Hepatocyte (in vitro differentiated cells): ENCODE results near the gene USH2A. TPM values are rescaled to one million over a fixed set of nuclear protein-coding genes. Genes with fewer than 3 reads are reported as not detected.

Experiments used
- DNase-seq: peaks from one replicate; pipeline ENCODE4 v3.0.0-alpha.2; 2016; ENCODE audit warnings: low spot score
- H2AFZ ChIP-seq: fragments of 200-600 bp; sonication (generic); 2 replicates; pipeline ENCODE4 v1.6.0; 2016; ENCODE audit warnings: antibody characterized with exemption, mild to moderate bottlenecking
- H3K27ac ChIP-seq: fragments of 200-600 bp; sonication (generic); 2 replicates; pipeline ENCODE4 v1.5.1; 2016; ENCODE audit warnings: mild to moderate bottlenecking
- H3K27me3 ChIP-seq: fragments of 200-600 bp; sonication (generic); 2 replicates; pipeline ENCODE4 v1.6.1; 2016
- H3K36me3 ChIP-seq: fragments of 200-600 bp; sonication (generic); replicated peaks from 2 replicates; pipeline ENCODE4 v1.5.1; 2016; ENCODE audit warnings: low read depth; ENCODE audit not compliant: insufficient read depth
- H3K4me1 ChIP-seq: fragments of 200-600 bp; sonication (generic); 2 replicates; pipeline ENCODE4 v1.5.1; 2016; ENCODE audit warnings: mild to moderate bottlenecking, moderate library complexity; ENCODE audit not compliant: insufficient read depth
- H3K4me2 ChIP-seq: fragments of 200-600 bp; sonication (generic); 2 replicates; pipeline ENCODE4 v1.6.0; 2016
- H3K4me3 ChIP-seq: fragments of 200-600 bp; sonication (generic); 2 replicates; pipeline ENCODE4 v1.5.1; 2016; ENCODE audit warnings: mild to moderate bottlenecking
- H3K79me2 ChIP-seq: fragments of 200-600 bp; sonication (generic); 2 replicates; pipeline ENCODE4 v1.6.0; 2017; ENCODE audit warnings: mild to moderate bottlenecking
- H3K9me2 ChIP-seq: fragments of 200-600 bp; sonication (generic); replicated peaks from 2 replicates; pipeline ENCODE4 v1.6.0; 2017; ENCODE audit warnings: mild to moderate bottlenecking; ENCODE audit not compliant: insufficient read depth
- H3K9me3 ChIP-seq: fragments of 200-600 bp; sonication (generic); 2 replicates; pipeline ENCODE4 v1.5.1; 2016; ENCODE audit warnings: low read depth, mild to moderate bottlenecking
- H4K20me1 ChIP-seq: fragments of 200-600 bp; sonication (generic); 2 replicates; pipeline ENCODE4 v1.6.0; 2016; ENCODE audit warnings: mild to moderate bottlenecking; ENCODE audit not compliant: insufficient read depth, poor library complexity, severe bottlenecking
- EZH2 ChIP-seq: fragments of 200-600 bp; sonication (generic); IDR thresholded peaks from 2 replicates; pipeline ENCODE4 v1.6.1; 2016; ENCODE audit warnings: antibody characterized with exemption, mild to moderate bottlenecking, borderline replicate concordance
- EZH2phosphoT487 ChIP-seq: fragments of 200-600 bp; sonication (generic); IDR thresholded peaks from one replicate; pipeline ENCODE4 v1.6.1; 2018; ENCODE audit warnings: antibody characterized with exemption, mild to moderate bottlenecking, low read depth, moderate library complexity; ENCODE audit not compliant: unreplicated experiment, severe bottlenecking
- WGBS: methylation state at CpG from one replicate; pipeline ENCODE4 v1.1.6; 2016; ENCODE audit warnings: low lambda C conversion rate; ENCODE audit errors: missing lambda C conversion rate; 5-methylcytosine and 5-hydroxymethylcytosine counted together
- polyA plus RNA-seq: library from polyadenylated mRNA; unstranded; fragments of >200 nt; fragmentation: Nextera tagmentation; extraction: Ambion mirVana; gene quantifications from 2 replicates; pipeline ENCODE4 v1.2.1, GENCODE V29; 2016
- total RNA-seq: library from RNA; depleted of rRNA; stranded (reverse); fragments of >200 nt; gene quantifications from 2 replicates; pipeline ENCODE4 v1.2.3, GENCODE V29; 2014
- TF ChIP-seq, protein P1 (sequence below): fragments of 200-600 bp; sonication (generic); IDR thresholded peaks from 2 replicates; pipeline ENCODE4 v1.5.1; 2016; ENCODE audit warnings: antibody characterized with exemption, mild to moderate bottlenecking; ENCODE audit not compliant: poor library complexity

The USH2A gene
- total and polyA plus RNA-seq, 2 experiments from 2014 or later, result 0.07 TPM; not detected in 1

DNA sequence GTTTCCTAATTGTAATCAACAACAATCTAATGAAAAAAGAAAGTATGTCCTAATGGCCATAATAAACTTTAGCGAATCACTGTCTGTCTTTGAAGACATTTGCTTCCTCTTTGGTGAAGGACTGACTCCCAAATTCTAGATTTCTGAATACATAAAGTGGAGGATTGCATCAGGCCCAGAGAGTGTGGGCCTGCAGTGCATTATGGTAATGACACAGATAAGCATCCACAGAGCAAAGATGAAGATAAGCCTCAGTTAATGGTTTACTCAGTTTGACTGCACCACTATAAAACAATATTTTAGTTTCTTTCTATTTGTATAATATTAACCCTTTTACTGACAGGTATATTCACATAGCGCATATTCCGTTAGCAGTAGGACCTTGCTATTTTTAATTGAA lies 490.7 kb downstream of the USH2A start:
- Histone ChIP-seq H3K4me2 (no peak overlapping the region), H3K27me3 (no peaks in the 10 kb centered on the region), H3K36me3 (no peaks in the 10 kb centered on the region), H3K27ac (peak overlapping the region; percentile 22), H2AFZ (no peak overlapping the region), H3K4me1 (no peaks in the 10 kb centered on the region), H3K4me3 (no peak overlapping the region), H3K79me2 (no peaks in the 10 kb centered on the region), H3K9me3 (no peaks in the 10 kb centered on the region), H3K9me2 (no peaks in the 10 kb centered on the region), H4K20me1 (no peaks in the 10 kb centered on the region)
- peak; percentile 10 for DNase-seq
- 53% methylated on average over 3 of the region's 3 CpGs for WGBS
- no peak for TF ChIP-seq EZH2phosphoT487
- no peak for TF ChIP-seq EZH2
- TF ChIP-seq, protein P1, sequence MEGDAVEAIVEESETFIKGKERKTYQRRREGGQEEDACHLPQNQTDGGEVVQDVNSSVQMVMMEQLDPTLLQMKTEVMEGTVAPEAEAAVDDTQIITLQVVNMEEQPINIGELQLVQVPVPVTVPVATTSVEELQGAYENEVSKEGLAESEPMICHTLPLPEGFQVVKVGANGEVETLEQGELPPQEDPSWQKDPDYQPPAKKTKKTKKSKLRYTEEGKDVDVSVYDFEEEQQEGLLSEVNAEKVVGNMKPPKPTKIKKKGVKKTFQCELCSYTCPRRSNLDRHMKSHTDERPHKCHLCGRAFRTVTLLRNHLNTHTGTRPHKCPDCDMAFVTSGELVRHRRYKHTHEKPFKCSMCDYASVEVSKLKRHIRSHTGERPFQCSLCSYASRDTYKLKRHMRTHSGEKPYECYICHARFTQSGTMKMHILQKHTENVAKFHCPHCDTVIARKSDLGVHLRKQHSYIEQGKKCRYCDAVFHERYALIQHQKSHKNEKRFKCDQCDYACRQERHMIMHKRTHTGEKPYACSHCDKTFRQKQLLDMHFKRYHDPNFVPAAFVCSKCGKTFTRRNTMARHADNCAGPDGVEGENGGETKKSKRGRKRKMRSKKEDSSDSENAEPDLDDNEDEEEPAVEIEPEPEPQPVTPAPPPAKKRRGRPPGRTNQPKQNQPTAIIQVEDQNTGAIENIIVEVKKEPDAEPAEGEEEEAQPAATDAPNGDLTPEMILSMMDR, result no peak

DNA sequence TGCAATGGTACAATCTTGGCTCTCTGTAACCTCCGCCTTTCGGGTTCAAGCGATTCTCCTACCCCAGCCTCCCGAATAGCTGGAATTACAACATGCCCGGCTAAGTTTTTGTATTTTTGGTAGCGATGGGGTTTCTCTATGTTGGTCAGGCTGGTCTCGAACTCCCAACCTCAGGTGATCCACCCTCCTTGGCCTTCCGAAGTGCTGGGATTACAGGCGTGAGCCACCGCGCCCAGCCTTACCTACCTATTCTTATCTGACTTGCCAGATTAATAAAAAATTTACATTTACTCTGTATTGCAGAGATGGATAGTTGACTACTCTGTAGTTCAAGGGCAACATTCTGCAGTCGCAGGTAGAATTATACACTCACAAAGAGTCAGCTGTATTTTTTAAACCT lies 496.6 kb downstream of the USH2A start:
- no peaks in the 10 kb centered on the region for H4K20me1 ChIP-seq
- no peak for DNase-seq
- TF ChIP-seq, protein P1, result no peak
- TF ChIP-seq EZH2phosphoT487, result no peak
- no peak for TF ChIP-seq EZH2
- 95% methylated on average over 12 of the region's 12 CpGs for WGBS
- H3K9me2 ChIP-seq, result no peaks in the 10 kb centered on the region
- H3K4me2 ChIP-seq, result no peak overlapping the region
- no peaks in the 10 kb centered on the region for H3K27me3 ChIP-seq
- no peak overlapping the region for H3K27ac ChIP-seq
- no peaks in the 10 kb centered on the region for H3K4me1 ChIP-seq
- no peaks in the 10 kb centered on the region for H3K79me2 ChIP-seq
- no peak overlapping the region for H3K4me3 ChIP-seq
- no peak overlapping the region for H2AFZ ChIP-seq
- H3K36me3 ChIP-seq, result no peaks in the 10 kb centered on the region
- no peaks in the 10 kb centered on the region for H3K9me3 ChIP-seq

- no peak overlapping the region for H3K4me3 ChIP-seq
- H3K9me3 ChIP-seq, result no peaks in the 10 kb centered on the region
- H4K20me1 ChIP-seq, result no peaks in the 10 kb centered on the region
- no peak for DNase-seq
- no peak for TF ChIP-seq EZH2
- TF ChIP-seq, protein P1, result no peak
- no peak for TF ChIP-seq EZH2phosphoT487
- 78% methylated on average over 3 of the region's 3 CpGs for WGBS
- no peaks in the 10 kb centered on the region for H3K9me2 ChIP-seq
- no peak overlapping the region for H3K27ac ChIP-seq
- no peak overlapping the region for H2AFZ ChIP-seq
- H3K36me3 ChIP-seq, result no peaks in the 10 kb centered on the region
- H3K79me2 ChIP-seq, result no peaks in the 10 kb centered on the region
- no peak overlapping the region for H3K4me2 ChIP-seq
- H3K4me1 ChIP-seq, result no peaks in the 10 kb centered on the region
- no peaks in the 10 kb centered on the region for H3K27me3 ChIP-seq
Observed at GRCh38 chr1:215923129-215923824, 500.0 kb downstream of the USH2A start.
